Hematopoietic multipotent progenitor cell treated with erythropoietin and hydrocortisone succinate and interleukin-3 and kit ligand, for 6 days (in vitro differentiated cells): ENCODE results near the gene KRT28.
"Not testable (repeated sequence)": the region's sequence is repeated elsewhere in the genome, so short reads cannot be mapped to it uniquely, and the experiment has no call there.

ENCODE experiments used
- DNase-seq: peaks from one replicate; pipeline ENCODE4 v3.0.0-alpha.2; 2015

The KRT28 gene

GRCh38 chr17:40818343-40818732 lies 18.6 kb upstream of the KRT28 start:
- DNase-seq = peak; percentile 37

- DNase-seq = no peak
Measured at GRCh38 chr17:40817103-40817682, 17.4 kb upstream of the KRT28 start.

- DNase-seq = no peak
Measured at GRCh38 chr17:40816569-40816968, 16.8 kb upstream of the KRT28 start.

- DNase-seq = no peak
Measured at GRCh38 chr17:40815381-40815780, 15.6 kb upstream of the KRT28 start.

- DNase-seq = not testable (repeated sequence)
Measured at GRCh38 chr17:40814657-40815056, 14.9 kb upstream of the KRT28 start.

- no peak for DNase-seq
Measured at GRCh38 chr17:40813804-40814203, 14.0 kb upstream of the KRT28 start.

- no peak for DNase-seq
Measured at GRCh38 chr17:40812639-40813038, 12.9 kb upstream of the KRT28 start.

GRCh38 chr17:40810494-40810893 lies 10.7 kb upstream of the KRT28 start:
- DNase-seq = no peak

- DNase-seq = no peak
Measured at GRCh38 chr17:40809721-40810421, 10.1 kb upstream of the KRT28 start.

GRCh38 chr17:40806131-40806530 lies 6.4 kb upstream of the KRT28 start:
- DNase-seq = no peak

- peak; percentile 87 for DNase-seq
Measured at GRCh38 chr17:40803617-40804082, 3.9 kb upstream of the KRT28 start.

- DNase-seq = no peak
Measured at GRCh38 chr17:40801157-40801556, 1.4 kb upstream of the KRT28 start.

GRCh38 chr17:40800381-40800780 lies 622 bp upstream of the KRT28 start:
- DNase-seq = no peak

GRCh38 chr17:40796846-40797245 lies 2.9 kb downstream of the KRT28 start:
- DNase-seq = no peak

GRCh38 chr17:40795019-40795667 lies 4.6 kb downstream of the KRT28 start:
- no peak for DNase-seq

- peak; percentile 7 for DNase-seq
Measured at GRCh38 chr17:40794466-40794865, 5.3 kb downstream of the KRT28 start.

GRCh38 chr17:40793832-40794231 lies 5.9 kb downstream of the KRT28 start:
- no peak for DNase-seq

- DNase-seq = peak; percentile 19
Measured at GRCh38 chr17:40791787-40792436, 7.8 kb downstream of the KRT28 start.

GRCh38 chr17:40791111-40791510 lies 8.6 kb downstream of the KRT28 start:
- no peak for DNase-seq

- no peak for DNase-seq
Measured at GRCh38 chr17:40782450-40782849, 17.3 kb downstream of the KRT28 start, which contains the start of gene KRT27. Gene KRT27, minus strand, starts transcription at chr17:40782550. Its CDS starts 57 bp downstream, at chr17:40782493.

GRCh38 chr17:40779181-40779909 lies 20.4 kb downstream of the KRT28 start:
- DNase-seq = peak; percentile 3

GRCh38 chr17:40778461-40778860 lies 21.3 kb downstream of the KRT28 start:
- DNase-seq = no peak

- DNase-seq = no peak
Measured at GRCh38 chr17:40777971-40778370, 21.8 kb downstream of the KRT28 start.
